ENCODE measurements around the gene C1QTNF2.

C1QTNF2 gene

DNA sequence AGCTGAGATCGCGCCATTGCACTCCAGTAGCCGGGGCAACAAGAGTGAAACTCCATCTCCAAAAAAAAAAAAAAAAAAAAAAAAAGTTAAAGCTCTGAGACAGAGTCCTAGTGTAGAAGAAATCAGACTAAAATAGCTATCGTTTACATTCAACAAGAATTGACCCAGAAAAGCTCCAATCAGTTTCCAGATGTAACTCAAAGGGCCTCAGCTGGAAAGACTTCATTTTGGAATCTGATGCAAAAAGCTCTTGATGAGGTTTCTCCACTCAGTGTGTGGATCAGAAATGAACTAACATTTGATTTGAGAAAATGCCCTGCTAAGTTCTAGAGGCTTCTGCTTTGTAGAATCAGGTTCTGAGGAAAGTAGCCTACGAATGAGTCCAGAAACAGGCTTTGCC lies 7.2 kb upstream of the C1QTNF2 start:
- no peak for TF ChIP-seq TAF1 (IDR thresholded peaks at IDR 0.05; ENCODE audit: low read depth)
- TF ChIP-seq NFIC (IDR thresholded peaks at IDR 0.05) = no peak
- no peak for TF ChIP-seq CREB1 (IDR thresholded peaks at IDR 0.05; ENCODE audit: low read depth)
- no peak for TF ChIP-seq ZBTB7A (IDR thresholded peaks at IDR 0.05; ENCODE audit: low read depth)

GRCh38 chr5:160376416-160376815 lies 6.0 kb upstream of the C1QTNF2 start:
- TF ChIP-seq YY1 (IDR thresholded peaks at IDR 0.05; ENCODE audit: low read depth) (no peak), ZBTB7A (IDR thresholded peaks at IDR 0.05; ENCODE audit: low read depth) (no peak), CREB1 (IDR thresholded peaks at IDR 0.05; ENCODE audit: low read depth) (no peak), REST (IDR thresholded peaks at IDR 0.05; ENCODE audit: low read depth) (no peak), USF1 (IDR thresholded peaks at IDR 0.05) (no peak), EP300 (IDR thresholded peaks at IDR 0.05; ENCODE audit: borderline replicate concordance) (no peak), EGR1 (IDR thresholded peaks at IDR 0.05) (no peak), CEBPB (IDR thresholded peaks at IDR 0.05) (no peak), FOXM1 (IDR thresholded peaks at IDR 0.05; ENCODE audit: borderline replicate concordance, low read depth) (no peak)
- TF ChIP-seq, protein P1, sequence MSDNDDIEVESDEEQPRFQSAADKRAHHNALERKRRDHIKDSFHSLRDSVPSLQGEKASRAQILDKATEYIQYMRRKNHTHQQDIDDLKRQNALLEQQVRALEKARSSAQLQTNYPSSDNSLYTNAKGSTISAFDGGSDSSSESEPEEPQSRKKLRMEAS (IDR thresholded peaks at IDR 0.05) = no peak

DNA sequence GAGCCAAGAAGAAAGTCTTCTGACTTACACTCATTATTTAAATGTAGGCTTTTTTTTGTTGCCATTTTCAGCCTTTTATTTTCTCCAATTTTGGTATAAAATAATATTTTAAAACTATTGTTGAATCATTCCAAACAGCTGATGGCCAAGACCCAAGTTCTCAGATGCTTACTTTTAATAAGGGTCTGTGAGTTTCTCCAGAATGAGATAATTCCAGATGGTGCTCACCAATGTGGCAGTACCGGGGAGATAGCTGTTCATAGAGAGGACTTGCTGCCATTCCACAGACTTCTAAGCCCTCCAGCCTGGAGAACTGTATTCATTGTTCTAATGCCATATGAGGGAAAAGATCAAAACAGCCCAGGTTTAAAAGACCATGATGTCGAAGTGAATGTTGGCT lies 5.3 kb upstream of the C1QTNF2 start:
- TF ChIP-seq, protein P1 (IDR thresholded peaks at IDR 0.05) = no peak
- TF ChIP-seq FOXM1 (IDR thresholded peaks at IDR 0.05; ENCODE audit: borderline replicate concordance, low read depth) (no peak), CREB1 (IDR thresholded peaks at IDR 0.05; ENCODE audit: low read depth) (no peak)

DNA sequence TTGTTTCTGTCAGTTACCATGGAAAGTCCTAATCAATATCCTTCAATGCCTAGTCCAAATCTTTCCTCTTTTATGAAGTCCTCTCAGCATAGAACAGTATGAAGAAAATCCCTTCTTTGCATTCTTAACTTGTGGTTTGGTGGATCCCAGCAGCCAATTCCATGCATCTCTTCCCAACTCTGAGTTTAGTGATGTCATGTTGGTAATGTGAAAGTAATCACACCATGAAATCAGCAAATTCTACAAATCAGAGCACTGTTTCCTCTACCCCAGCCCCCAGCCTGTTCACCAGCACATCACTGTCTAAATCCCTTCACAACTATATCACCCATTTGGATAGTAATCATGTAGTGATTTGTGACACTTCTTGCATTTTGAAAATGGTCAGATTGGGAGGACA lies 4.7 kb upstream of the C1QTNF2 start:
- no peak for TF ChIP-seq USF1 (IDR thresholded peaks at IDR 0.05)

DNA sequence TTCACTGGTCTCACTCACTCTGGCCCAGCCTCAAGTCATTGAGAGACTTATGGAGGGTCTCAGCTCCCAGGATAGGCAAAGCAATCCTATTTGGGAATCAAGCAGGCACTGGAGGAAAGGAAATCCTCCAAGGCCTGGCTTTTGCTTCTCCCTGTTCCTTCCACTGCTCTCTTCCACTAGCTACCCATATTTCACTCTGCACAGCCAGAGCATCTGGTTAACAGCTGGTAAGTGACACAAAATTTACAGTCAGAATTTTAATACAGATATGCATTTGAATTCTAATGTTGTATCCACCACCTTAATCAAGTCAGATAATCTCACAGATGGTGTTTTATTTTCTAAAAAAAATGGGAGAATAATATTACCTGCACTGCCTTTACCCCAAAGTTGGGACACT lies 868 bp upstream of the C1QTNF2 start:
- no peak for TF ChIP-seq FOXM1 (IDR thresholded peaks at IDR 0.05; ENCODE audit: borderline replicate concordance, low read depth)
- no peak for TF ChIP-seq CREB1 (IDR thresholded peaks at IDR 0.05; ENCODE audit: low read depth)
- TF ChIP-seq EGR1 (IDR thresholded peaks at IDR 0.05) = no peak
- TF ChIP-seq TCF12 (IDR thresholded peaks at IDR 0.05; ENCODE audit: low read depth) = no peak
- no peak for TF ChIP-seq USF1 (IDR thresholded peaks at IDR 0.05)
- no peak for TF ChIP-seq EP300 (IDR thresholded peaks at IDR 0.05; ENCODE audit: borderline replicate concordance)
- TF ChIP-seq TAF1 (IDR thresholded peaks at IDR 0.05; ENCODE audit: low read depth) = no peak
- TF ChIP-seq, protein P1 (IDR thresholded peaks at IDR 0.05) = no peak
- TF ChIP-seq NFIC (IDR thresholded peaks at IDR 0.05) = no peak
- TF ChIP-seq YY1 (IDR thresholded peaks at IDR 0.05; ENCODE audit: low read depth) = no peak
- TF ChIP-seq CEBPB (IDR thresholded peaks at IDR 0.05) = no peak
- no peak for TF ChIP-seq RAD21 (IDR thresholded peaks at IDR 0.05; ENCODE audit: low read depth)
- no peak for TF ChIP-seq REST (IDR thresholded peaks at IDR 0.05; ENCODE audit: low read depth)

- no peak for TF ChIP-seq ZBTB7A (IDR thresholded peaks at IDR 0.05; ENCODE audit: low read depth)
- 0 out of 2 replicates have a peak, but pooled peaks have one; percentile 3 for TF ChIP-seq YY1 (IDR thresholded peaks at IDR 0.05; ENCODE audit: low read depth)
These were observed 248 bp upstream of the C1QTNF2 start for GRCh38 chr5:160370713-160371034.

DNA sequence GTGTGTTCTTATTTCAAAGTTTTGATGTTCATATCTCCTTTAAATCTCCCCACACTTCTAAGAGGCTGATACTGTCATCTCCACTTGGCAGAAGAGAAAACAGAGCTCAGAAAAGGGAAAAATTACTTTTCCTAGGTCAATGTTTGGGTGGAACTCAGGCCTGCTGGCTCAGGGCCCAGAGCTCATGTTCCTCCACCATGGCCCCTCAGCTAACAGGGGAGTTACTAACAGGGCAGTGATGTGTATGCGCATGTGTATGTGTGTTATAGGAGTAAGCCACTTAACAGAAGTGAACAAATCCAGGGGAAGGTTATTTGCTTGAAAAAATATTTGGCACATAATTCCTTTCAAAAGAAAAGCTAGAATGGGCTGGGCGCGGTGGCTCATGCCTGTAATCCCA lies 2.5 kb downstream of the C1QTNF2 start:
- no peak for TF ChIP-seq NFIC (IDR thresholded peaks at IDR 0.05)
- no peak for TF ChIP-seq FOXM1 (IDR thresholded peaks at IDR 0.05; ENCODE audit: borderline replicate concordance, low read depth)
- no peak for TF ChIP-seq TCF12 (IDR thresholded peaks at IDR 0.05; ENCODE audit: low read depth)
- no peak for TF ChIP-seq YY1 (IDR thresholded peaks at IDR 0.05; ENCODE audit: low read depth)
- TF ChIP-seq, protein P1 (IDR thresholded peaks at IDR 0.05) = no peak
- no peak for TF ChIP-seq TEAD4 (IDR thresholded peaks at IDR 0.05)
- TF ChIP-seq REST (IDR thresholded peaks at IDR 0.05; ENCODE audit: low read depth) = no peak
- TF ChIP-seq EP300 (IDR thresholded peaks at IDR 0.05; ENCODE audit: borderline replicate concordance) = no peak
- TF ChIP-seq CEBPB (IDR thresholded peaks at IDR 0.05) = no peak
- TF ChIP-seq RAD21 (IDR thresholded peaks at IDR 0.05; ENCODE audit: low read depth) = no peak
- no peak for TF ChIP-seq TAF1 (IDR thresholded peaks at IDR 0.05; ENCODE audit: low read depth)
- no peak for TF ChIP-seq EGR1 (IDR thresholded peaks at IDR 0.05)
- no peak for TF ChIP-seq ZBTB7A (IDR thresholded peaks at IDR 0.05; ENCODE audit: low read depth)
- no peak for TF ChIP-seq USF1 (IDR thresholded peaks at IDR 0.05)
